HG03064 (cell line): ENCODE data around the gene PPT1.

Experiments
- ATAC-seq: cut with Tn5 transposase; IDR thresholded peaks from one replicate; pipeline ENCODE4 v1.9.1; 2021; ENCODE audit warnings: low read depth; ENCODE audit not compliant: unreplicated experiment

Gene PPT1

GRCh38 chr1:40032240-40032891 lies 64.7 kb downstream of the PPT1 start:
- no peak for ATAC-seq

GRCh38 chr1:40030528-40031135 lies 66.4 kb downstream of the PPT1 start:
- ATAC-seq, result no peak

GRCh38 chr1:40029608-40030007 lies 67.4 kb downstream of the PPT1 start:
- ATAC-seq, result no peak

- no peak for ATAC-seq
Observed at GRCh38 chr1:40027647-40028046, 69.4 kb downstream of the PPT1 start.

- ATAC-seq, result no peak
Observed at GRCh38 chr1:40024671-40025070, 72.4 kb downstream of the PPT1 start.

- ATAC-seq, result no peak
Observed at GRCh38 chr1:40023379-40023944, 73.6 kb downstream of the PPT1 start.
